COLO668 (cell line): ENCODE data around the gene KDM2A.

Source experiments
- DNase-seq: peaks from one replicate; lab custom pipeline; 2025; ENCODE audit not compliant: unreplicated experiment; lab: John Stamatoyannopoulos, UW

KDM2A gene

DNA sequence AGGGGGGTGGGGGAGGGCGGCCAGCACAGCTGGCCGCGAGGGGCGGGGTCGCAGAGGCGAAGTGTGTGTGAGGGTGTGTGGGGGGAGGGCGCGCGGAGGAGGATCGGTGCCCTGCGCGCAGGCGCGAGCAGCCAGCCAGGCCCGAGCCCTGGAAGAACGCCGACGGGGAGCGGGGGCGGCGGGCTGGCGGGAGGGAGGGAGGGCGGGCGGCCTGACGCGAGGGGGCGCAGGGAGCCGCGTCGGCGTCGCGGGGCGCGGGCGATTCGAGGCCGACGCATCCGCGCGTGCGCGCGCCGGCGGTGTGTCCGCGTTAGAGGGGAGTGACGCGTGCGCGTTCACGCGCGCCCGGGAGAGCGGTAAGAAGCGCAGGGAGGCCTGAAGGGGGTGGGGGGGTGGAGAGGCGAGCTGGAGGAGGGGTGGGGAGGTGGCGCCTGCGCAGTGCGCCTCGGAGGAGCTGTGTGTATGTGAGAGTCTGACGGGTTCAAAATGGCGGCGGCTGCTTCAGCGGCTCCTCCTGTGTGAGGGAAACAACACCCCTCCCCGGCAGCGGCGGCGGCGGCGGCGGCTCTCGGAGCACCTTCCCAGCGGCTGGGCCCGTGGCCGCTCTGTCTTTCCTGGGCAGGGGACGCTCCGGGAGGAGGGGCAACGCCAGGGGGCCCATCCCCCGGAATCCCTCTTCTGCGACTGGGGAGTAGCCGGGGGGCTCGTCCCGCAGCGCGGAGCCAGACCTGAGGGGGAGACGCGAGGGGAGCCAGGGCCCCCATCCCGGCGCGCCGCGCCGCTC, at the start of gene KDM2A:
TSS of gene KDM2A (plus strand) at position 463 of the 784 bp plus-strand sequence. CDS start 2,054 bp downstream, outside the sequence.
- peak; percentile 100 for DNase-seq

DNA sequence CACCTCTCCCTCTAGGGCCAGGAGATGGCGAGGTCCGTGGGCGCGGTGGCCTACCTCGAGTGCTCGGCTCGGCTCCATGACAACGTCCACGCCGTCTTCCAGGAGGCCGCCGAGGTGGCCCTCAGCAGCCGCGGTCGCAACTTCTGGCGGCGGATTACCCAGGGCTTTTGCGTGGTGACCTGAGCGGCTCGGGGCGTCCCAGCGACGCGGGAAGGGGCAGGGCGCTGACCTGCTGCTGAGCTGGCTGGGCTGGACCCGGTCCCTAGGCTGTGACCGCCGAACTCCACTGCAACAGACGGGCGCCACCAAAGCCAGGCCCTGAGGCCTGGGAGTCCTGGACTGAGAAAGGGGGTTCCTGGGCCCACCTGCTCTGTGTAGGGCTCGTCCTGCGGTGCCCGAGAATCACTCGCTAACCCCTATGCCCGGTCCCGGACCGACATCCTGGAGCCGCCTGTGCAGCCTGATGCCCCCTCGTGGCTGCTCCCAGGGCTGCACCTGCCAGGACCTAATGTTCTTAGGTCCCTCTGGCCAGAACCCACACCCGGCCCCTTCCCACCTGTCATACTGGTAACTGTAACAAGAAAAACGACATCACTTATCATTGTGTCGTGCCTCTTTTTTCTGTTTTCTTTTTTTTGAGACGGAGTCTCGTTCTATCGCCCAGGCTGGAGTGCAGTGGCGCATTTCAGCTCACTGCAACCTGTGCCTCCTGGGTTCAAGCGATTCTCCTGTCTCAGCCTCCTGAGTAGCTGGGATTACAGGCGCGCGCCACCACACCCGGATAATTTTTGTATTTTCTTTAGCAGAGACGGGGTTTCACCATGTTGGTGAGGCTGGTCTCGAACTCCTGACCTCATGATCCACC, 47.4 kb upstream of the KDM2A start:
- peak; percentile 81 for DNase-seq

DNA sequence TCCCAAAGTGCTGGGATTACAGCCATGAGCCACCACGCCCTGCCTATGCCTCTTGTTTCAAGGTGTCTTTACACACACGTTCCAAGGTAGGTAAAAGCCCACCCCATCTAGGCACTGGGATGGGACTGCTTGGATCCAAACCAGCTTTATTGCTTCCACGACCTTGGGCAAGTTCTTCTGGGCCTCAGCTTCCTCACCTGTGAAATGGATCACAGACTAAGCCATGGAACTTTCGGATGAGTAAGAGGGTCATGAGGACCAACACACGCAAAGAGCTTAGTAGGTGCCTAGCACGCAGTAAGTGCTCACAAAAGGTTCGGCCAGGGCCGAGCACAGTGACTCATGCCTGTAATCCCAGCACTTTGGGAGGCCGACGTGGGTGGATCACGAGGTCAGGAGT, 46.8 kb upstream of the KDM2A start:
- DNase-seq, result no peak

GRCh38 chr11:67073908-67074307, 45.2 kb upstream of the KDM2A start:
- DNase-seq, result peak; percentile 45

GRCh38 chr11:67076202-67076601, 42.9 kb upstream of the KDM2A start:
- DNase-seq, result no peak

DNA sequence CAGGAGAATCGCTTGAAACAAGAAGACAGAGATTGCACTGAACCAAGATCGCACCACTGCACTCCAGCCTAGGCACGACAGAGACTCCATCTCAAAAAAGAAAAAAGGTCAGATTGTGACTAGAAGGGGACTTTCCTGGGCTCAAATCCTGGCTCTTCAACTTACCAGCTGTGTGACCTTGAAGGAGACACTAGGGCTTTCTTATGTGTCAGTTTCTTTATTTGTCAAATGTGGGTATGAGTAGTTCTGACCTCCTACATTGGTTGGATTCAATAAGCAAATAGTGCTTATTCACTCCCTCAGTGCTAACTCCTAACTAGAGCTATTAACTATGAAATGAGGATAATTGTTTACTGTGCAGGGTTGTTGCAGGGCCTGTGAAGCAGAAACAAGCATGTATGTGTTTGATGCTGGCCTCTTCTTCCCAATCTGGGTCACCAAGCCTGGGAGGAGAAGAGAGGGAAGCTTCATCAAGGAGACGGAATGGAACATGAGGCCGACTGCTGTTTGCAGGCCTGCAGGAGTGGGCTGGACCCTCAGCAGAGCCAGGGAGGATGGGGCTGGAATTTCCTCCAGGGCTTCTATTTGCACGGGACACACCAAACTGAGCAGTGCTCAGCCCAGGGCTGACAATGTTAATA, 39.9 kb upstream of the KDM2A start:
- DNase-seq, result no peak

DNA sequence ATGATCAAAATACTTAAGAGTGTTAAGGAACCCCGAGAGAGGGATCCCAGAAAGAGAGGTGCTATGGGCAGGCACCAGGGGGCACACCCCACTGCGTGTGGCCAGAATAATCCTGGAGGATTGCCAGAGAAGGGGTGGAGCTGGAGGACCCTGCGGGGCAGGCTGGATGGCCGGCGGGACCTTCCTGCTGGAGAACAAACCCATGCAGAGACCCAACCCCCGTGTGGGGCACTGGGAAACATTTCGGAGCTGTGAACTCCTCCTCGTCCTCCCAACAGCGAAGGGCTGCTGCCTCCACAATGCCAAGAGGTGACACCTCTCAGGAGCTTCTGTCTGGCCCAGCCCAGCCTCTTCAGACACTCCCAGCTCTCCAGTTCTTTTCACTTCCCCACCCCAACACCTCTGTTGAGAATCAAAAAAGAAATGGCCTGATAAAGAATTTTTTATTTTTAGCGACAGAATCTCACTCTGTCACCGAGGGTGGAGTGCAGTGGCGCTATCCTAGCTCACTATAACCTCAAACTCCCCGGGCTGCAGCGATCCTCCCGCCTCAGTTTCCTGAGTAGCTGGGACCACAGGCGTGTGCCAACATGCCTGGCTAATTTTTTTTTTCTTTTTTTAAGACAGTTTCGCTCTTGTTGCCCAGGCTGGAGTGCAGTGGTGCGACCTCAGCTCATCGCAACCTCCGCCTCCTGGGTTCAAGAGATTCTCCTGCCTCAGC, 36.8 kb upstream of the KDM2A start:
- DNase-seq, result no peak

DNA sequence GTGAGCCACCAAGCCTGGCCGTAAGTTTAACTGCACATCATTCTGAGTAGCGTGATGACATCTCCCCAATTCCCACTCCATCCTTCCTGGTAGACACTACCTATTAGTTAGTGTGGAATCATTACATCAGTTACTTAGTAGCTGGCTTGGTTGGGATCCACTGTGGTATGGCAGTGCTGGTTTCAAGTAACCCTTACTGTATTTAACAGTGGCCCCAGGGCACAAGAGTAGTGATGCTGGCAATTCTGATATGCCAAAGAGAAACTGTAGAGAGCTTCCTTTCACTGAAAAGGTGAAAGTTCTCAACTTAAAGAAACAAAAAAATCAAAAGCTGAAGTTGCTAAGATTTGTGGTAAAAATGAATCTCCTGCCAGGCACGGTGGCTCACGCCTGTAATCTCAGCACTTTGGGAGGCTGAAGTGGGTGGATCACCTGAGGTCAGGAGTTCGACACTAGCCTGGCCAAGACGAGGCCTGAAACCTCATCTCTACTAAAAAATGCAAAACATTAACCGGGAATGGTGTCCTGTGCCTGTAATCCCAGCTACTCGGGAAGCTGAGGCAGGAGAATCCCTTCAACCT, 35.2 kb upstream of the KDM2A start:
- DNase-seq, result no peak

DNA sequence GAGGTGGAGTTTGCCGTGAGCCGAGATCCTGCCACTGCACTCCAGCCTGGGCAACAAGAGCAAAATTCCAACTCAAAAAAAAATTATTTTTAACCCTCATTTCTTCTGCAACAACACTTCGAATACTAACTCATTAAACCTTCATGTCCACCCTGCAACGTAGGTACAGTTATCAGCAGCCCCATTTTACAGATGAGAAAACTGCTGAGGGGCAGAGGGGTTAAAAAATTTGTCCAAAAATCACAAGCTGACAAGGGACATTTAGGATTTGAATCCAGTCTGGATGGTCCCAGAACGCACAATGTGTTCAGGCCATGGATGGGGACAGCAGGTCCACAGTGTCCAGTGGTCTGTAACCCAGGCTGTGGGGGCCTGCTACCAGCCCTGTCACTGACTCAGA, 33.4 kb upstream of the KDM2A start:
- DNase-seq, result no peak

DNA sequence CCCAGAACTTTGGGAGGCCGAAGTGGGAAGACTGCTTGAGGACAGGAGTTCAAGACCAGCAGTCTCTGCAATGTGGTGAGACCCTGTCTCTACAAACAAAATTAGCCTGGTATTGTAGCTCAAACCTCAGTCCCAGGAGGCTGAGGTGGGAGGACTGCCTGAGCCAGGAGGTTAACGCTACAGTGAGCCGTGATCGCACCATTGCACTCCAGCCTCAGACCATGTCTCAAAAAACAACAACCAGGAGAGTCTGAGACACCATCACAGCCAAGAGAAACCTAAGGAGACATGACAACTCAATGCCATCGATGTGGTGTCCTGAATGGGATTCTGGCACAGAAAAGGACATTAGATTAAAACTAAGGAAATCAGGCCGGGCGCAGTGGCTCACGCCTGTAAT, 28.3 kb upstream of the KDM2A start:
- no peak for DNase-seq

GRCh38 chr11:67095214-67095507, 23.9 kb upstream of the KDM2A start:
- DNase-seq, result no peak

DNA sequence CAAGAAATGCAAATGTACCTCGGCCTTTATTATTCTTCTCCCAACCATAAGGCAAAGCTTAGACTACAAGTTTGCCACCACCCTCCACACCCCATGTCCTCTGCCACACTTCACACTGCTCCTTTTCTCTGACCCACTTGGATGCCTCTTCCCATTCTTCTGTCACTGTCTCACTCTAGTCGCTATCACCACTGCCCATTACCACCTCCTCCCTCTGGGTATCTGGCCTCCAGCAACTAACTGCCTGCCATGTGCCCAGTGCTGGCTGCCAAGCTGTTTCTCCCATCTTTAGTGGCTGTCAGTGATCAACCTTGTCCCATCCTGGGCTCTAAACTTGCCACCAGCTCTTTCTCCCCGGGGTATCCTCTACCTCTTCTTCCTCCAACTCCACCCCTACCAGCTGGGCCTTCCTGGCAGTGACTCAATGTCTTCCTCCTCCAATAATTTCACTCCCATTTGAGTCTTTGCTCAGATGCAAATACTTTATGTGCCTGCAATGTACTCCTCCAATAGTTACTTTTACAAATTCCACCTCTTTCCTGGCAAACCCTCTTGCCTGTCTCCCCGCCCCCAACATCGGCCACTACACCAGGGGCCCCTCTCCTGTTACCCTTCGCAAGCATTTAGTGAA, 20.1 kb upstream of the KDM2A start:
- no peak for DNase-seq

GRCh38 chr11:67099831-67100324, 19.2 kb upstream of the KDM2A start:
- no peak for DNase-seq

GRCh38 chr11:67102664-67103063, 16.4 kb upstream of the KDM2A start:
- no peak for DNase-seq

GRCh38 chr11:67105964-67106363, 13.1 kb upstream of the KDM2A start:
- no peak for DNase-seq

DNA sequence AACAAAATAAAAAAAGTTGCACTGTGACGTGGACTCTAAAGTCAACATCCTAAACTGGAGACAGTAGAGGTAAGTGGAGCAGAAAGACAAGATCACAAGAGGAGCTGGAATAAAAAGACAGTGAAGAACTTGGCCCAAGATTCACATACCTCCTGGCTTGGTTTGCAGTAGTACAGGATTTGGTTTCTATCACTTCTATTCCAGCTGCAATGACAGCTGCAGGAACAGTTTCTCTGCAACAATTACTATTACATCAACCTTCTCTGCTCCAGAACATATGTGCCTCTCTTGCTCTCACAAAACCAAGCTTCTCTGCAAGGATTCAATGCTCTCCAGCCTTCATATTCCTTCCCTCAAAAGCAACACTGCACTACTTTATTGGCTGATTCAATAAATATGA, 7.8 kb upstream of the KDM2A start:
- no peak for DNase-seq

DNA sequence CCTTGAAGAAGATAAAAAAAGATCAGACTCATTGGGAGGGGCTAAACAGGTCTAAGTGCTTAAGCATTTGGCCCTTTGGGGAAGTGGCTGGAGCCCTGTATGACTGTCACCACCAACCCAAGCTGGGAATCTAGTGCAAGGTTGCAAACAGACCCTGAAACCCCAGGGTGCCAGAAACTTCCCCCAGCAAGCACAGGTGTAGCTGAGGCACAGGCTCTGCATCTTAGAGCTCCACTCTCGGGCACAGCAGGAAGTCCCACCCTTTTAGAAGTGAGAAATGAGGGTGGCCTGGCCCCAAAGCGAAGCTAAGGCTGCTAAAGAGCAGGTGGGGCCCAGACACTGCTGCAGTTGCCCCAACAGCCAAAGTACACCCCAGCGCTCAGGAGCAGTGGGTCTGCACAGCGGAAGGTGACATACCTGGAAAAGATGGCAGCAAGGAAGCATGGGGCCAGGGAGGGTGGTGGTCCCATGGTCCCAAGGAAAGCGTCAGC, 5.8 kb upstream of the KDM2A start:
- no peak for DNase-seq

DNA sequence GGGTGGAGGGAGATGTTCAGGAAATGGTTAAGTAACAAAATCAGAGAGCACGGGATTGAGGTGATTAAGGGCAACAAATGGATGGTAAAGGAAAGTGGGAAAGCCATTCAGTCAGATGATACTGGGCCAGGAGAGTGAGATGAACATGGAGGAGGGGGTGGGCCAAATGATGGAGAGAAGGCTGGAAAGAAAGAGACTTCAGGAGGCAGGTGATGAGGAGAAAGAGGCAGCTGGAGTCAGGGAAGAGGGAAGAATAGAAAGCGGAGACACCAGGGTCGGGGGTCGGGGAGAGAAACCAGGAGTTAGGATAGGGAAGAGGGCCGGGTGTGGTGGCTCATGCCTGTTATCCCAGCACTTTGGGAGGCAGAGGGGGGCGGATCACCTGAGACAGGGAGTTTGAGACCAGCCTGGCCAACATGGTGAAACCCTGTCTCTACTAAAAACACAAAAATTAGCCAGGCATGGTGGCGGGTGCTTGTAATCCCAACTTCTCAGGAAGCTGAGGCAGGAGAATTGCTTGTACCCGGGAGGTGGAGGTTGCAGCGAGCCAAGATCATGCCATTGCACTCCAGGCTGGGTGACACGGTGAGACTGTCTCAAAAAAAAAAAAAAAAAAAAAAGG, 4.7 kb upstream of the KDM2A start:
- DNase-seq, result no peak

DNA sequence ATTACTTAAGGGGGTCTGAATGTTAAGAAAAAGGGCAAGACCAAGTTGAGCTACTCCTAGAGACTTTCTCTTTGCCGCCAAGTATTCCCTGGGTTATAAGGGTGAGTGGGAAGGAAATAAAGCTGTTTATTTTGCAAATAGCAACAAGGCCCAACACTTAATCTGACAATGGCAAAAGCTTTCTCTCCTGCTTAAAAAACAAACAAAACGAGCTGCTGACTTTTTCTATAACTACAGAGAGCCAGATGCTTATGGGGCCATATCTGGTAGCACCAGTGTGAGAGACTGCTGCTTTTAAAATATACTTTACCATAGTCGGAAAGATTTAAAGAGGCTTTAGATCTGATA, 2.3 kb upstream of the KDM2A start:
- DNase-seq, result no peak

DNA sequence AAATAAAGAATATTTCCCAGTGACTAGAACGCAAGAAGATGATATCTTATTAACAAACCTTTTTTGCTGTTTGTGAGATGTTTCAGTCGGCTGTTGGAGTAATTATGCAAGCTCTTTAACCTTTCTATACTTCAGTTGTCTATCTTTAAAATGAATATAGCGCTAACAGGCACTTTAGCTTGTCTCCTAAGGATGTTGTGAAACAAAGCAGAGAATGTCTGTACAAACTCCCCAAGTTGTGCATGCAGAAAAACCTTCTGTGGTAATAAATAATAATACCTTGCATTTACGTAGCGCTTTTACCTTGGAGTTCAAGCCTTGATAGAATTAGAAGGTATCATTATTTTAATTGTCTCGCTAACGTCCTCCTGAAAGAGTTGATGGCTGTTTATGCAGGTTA, 1.9 kb upstream of the KDM2A start:
- no peak for DNase-seq
